Stimulated activated naive CD4-positive, alpha-beta T cell (primary cell): ENCODE results near the gene OGDHL.
"Not testable (repeated sequence)": the region's sequence is repeated elsewhere in the genome, so short reads cannot be mapped to it uniquely, and the experiment has no call there.

Experiments used
- DNase-seq, 6 experiments: peaks; one replicate each; lab custom pipeline; 2025; lab: John Stamatoyannopoulos, UW

Gene OGDHL

GRCh38 chr10:49756031-49756430 lies 6.1 kb downstream of the OGDHL start:
- DNase-seq, result no peak

GRCh38 chr10:49754951-49755350 lies 7.2 kb downstream of the OGDHL start:
- not testable (repeated sequence) for DNase-seq

GRCh38 chr10:49752584-49752983 lies 9.5 kb downstream of the OGDHL start:
- DNase-seq, result no peak

- no peak for DNase-seq
Measured at GRCh38 chr10:49751636-49752510, 10.2 kb downstream of the OGDHL start.

- DNase-seq, result no peak
Measured at GRCh38 chr10:49751216-49751615, 10.9 kb downstream of the OGDHL start.

GRCh38 chr10:49750546-49750945 lies 11.6 kb downstream of the OGDHL start:
- DNase-seq, result no peak

GRCh38 chr10:49749556-49750491 lies 12.3 kb downstream of the OGDHL start:
- no peak for DNase-seq

GRCh38 chr10:49749144-49749543 lies 13.0 kb downstream of the OGDHL start:
- no peak for DNase-seq

GRCh38 chr10:49748006-49748405 lies 14.1 kb downstream of the OGDHL start:
- no peak for DNase-seq

- no peak for DNase-seq
Measured at GRCh38 chr10:49747303-49747646, 14.8 kb downstream of the OGDHL start.

GRCh38 chr10:49746626-49747302 lies 15.4 kb downstream of the OGDHL start:
- DNase-seq, result no peak

GRCh38 chr10:49745756-49746155 lies 16.4 kb downstream of the OGDHL start:
- no peak for DNase-seq

GRCh38 chr10:49744924-49745605 lies 17.1 kb downstream of the OGDHL start:
- no peak for DNase-seq

GRCh38 chr10:49744091-49744685 lies 17.9 kb downstream of the OGDHL start:
- DNase-seq, result no peak

- no peak for DNase-seq
Measured at GRCh38 chr10:49743464-49744075, 18.6 kb downstream of the OGDHL start.

- no peak for DNase-seq
Measured at GRCh38 chr10:49742683-49743463, 19.2 kb downstream of the OGDHL start.

- DNase-seq, result no peak
Measured at GRCh38 chr10:49741108-49741995, 20.8 kb downstream of the OGDHL start.

GRCh38 chr10:49740346-49741107 lies 21.6 kb downstream of the OGDHL start:
- DNase-seq, result no peak
